ENCODE data around the gene JUP.
A peak's percentile ranks its signal among the peaks of the same experiment; 100 is the strongest.

Gene JUP

GRCh38 chr17:41758601-41759000, 27.9 kb downstream of the JUP start:
- no peak for DNase-seq (ENCODE audit: low read depth in 2 of 2)

GRCh38 chr17:41754066-41754465, 32.4 kb downstream of the JUP start:
- DNase-seq (ENCODE audit: low read depth in 2 of 2) = no peak

- no peak for DNase-seq (ENCODE audit: low read depth in 2 of 2)
These were observed 35.2 kb downstream of the JUP start for GRCh38 chr17:41751288-41751687.

GRCh38 chr17:41750862-41751261, 35.6 kb downstream of the JUP start:
- DNase-seq (ENCODE audit: low read depth in 2 of 2) = no peak

- no peak for DNase-seq (ENCODE audit: low read depth in 2 of 2)
These were observed 38.2 kb downstream of the JUP start for GRCh38 chr17:41748275-41748674.

- DNase-seq (ENCODE audit: low read depth in 2 of 2) = no peak
These were observed 44.8 kb downstream of the JUP start for GRCh38 chr17:41741709-41742108.

GRCh38 chr17:41740506-41740905, 46.0 kb downstream of the JUP start:
- no peak for DNase-seq (ENCODE audit: low read depth in 2 of 2)

- DNase-seq (ENCODE audit: low read depth in 2 of 2) = no peak
These were observed 46.7 kb downstream of the JUP start for GRCh38 chr17:41739661-41740352.

- DNase-seq (ENCODE audit: low read depth in 2 of 2) = no peak
These were observed 47.8 kb downstream of the JUP start for GRCh38 chr17:41738801-41739112.

GRCh38 chr17:41738077-41738800, 48.3 kb downstream of the JUP start:
- peak; percentile 36 to 64 for DNase-seq (ENCODE audit: low read depth in 2 of 2)

- DNase-seq (ENCODE audit: low read depth in 2 of 2) = no peak
These were observed 48.9 kb downstream of the JUP start for GRCh38 chr17:41737680-41738023.

- DNase-seq (ENCODE audit: low read depth in 2 of 2) = no peak
These were observed 49.4 kb downstream of the JUP start for GRCh38 chr17:41736983-41737679.

- no peak for DNase-seq (ENCODE audit: low read depth in 2 of 2)
These were observed 50.8 kb downstream of the JUP start for GRCh38 chr17:41735744-41736143.

GRCh38 chr17:41734949-41735313, 51.6 kb downstream of the JUP start:
- DNase-seq (ENCODE audit: low read depth in 2 of 2) = no peak

GRCh38 chr17:41734139-41734948, 52.2 kb downstream of the JUP start, which contains the start of gene HAP1:
Gene HAP1, minus strand, starts transcription at chr17:41734643. Its CDS starts 9 bp downstream, at chr17:41734634.
- no peak for DNase-seq (ENCODE audit: low read depth in 2 of 2)

- no peak for DNase-seq (ENCODE audit: low read depth in 2 of 2)
These were observed 53.0 kb downstream of the JUP start for GRCh38 chr17:41733348-41734138.

- no peak for DNase-seq (ENCODE audit: low read depth in 2 of 2)
These were observed 54.7 kb downstream of the JUP start for GRCh38 chr17:41731836-41732235.

- no peak for DNase-seq (ENCODE audit: low read depth in 2 of 2)
These were observed 56.0 kb downstream of the JUP start for GRCh38 chr17:41730479-41730878.

- no peak for DNase-seq (ENCODE audit: low read depth in 2 of 2)
These were observed 58.5 kb downstream of the JUP start for GRCh38 chr17:41728056-41728455.

GRCh38 chr17:41725134-41725533, 61.4 kb downstream of the JUP start:
- DNase-seq (ENCODE audit: low read depth in 2 of 2) = no peak

GRCh38 chr17:41724476-41725050, 61.9 kb downstream of the JUP start:
- no peak for DNase-seq (ENCODE audit: low read depth in 2 of 2)

Data from stimulated activated CD4-positive, alpha-beta T cell treated with anti-CD3 and anti-CD28 coated beads, Interleukin-1b, Interleukin-23, amount 100 ng/mL, for 1 hour (primary cell).